GM12875 (cell line): ENCODE measurements around the gene PNKD.

Source experiments
- H3K4me3 ChIP-seq: one replicate; pipeline ENCODE4 v1.5.1; 2011; ENCODE audit warnings: low read depth, low read length, control low read depth
- TF ChIP-seq, protein P1 (sequence below): IDR thresholded peaks from 2 replicates; pipeline ENCODE4 v1.5.1; 2011; ENCODE audit warnings: low read depth, mild to moderate bottlenecking, control low read depth, inconsistent platforms, low read length, moderate library complexity, borderline replicate concordance; ENCODE audit not compliant: insufficient read depth

Gene PNKD

DNA sequence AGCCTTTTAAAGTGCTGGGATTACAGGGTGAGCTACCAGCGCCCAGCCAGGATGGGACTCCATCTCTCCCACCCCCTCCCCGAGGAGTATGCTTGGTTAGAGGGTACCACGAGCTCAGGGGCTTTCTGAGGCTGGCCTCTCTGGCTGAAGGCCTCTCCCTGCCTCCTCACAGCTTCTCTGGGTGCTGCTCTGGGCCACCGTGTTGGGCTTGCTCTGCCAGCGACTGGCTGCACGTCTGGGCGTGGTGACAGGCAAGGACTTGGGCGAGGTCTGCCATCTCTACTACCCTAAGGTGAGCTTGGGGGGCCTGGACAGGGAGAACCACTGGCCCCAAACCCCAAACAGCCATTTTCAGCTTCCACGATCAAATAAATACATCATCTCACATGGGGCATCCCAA is 114.7 kb downstream of the PNKD start:
- no peak overlapping the region for H3K4me3 ChIP-seq
- TF ChIP-seq, protein P1, sequence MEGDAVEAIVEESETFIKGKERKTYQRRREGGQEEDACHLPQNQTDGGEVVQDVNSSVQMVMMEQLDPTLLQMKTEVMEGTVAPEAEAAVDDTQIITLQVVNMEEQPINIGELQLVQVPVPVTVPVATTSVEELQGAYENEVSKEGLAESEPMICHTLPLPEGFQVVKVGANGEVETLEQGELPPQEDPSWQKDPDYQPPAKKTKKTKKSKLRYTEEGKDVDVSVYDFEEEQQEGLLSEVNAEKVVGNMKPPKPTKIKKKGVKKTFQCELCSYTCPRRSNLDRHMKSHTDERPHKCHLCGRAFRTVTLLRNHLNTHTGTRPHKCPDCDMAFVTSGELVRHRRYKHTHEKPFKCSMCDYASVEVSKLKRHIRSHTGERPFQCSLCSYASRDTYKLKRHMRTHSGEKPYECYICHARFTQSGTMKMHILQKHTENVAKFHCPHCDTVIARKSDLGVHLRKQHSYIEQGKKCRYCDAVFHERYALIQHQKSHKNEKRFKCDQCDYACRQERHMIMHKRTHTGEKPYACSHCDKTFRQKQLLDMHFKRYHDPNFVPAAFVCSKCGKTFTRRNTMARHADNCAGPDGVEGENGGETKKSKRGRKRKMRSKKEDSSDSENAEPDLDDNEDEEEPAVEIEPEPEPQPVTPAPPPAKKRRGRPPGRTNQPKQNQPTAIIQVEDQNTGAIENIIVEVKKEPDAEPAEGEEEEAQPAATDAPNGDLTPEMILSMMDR = no peak

DNA sequence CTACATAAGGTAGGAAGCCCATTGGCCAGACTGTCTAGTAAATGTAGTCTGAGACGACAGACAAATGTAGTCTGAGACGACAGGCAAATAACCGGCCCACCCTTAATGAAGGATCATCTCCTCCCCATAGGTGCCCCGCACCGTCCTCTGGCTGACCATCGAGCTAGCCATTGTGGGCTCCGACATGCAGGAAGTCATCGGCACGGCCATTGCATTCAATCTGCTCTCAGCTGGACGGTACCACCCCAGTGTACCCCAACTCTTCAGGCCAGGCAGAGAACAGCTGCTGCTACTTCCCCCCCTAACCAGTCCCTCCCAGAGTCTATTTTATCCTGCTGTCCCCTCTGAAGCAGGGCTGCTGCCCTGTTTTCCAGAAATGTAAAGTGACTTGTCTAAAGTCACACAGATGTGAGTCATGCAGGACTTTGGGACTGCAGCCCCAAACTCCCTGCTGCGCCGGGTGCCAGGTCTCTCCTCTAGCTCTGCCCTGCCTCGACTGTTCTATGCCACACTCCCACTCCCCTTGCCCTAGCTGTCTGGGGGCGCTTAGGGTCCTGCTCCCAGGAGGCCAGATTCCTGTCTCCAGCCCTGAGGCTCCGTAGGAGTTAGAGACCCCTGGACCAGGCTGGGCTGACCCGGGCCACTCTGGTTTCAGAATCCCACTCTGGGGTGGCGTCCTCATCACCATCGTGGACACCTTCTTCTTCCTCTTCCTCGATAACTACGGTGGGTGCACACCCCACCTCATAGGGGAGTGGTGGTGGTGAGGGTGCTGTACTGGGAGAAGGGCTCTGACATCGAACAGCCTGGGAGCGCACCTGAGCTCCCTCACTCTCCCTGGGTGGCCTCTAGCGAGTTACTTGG is 116.4 kb downstream of the PNKD start:
- TF ChIP-seq, protein P1 = no peak
- no peak overlapping the region for H3K4me3 ChIP-seq

DNA sequence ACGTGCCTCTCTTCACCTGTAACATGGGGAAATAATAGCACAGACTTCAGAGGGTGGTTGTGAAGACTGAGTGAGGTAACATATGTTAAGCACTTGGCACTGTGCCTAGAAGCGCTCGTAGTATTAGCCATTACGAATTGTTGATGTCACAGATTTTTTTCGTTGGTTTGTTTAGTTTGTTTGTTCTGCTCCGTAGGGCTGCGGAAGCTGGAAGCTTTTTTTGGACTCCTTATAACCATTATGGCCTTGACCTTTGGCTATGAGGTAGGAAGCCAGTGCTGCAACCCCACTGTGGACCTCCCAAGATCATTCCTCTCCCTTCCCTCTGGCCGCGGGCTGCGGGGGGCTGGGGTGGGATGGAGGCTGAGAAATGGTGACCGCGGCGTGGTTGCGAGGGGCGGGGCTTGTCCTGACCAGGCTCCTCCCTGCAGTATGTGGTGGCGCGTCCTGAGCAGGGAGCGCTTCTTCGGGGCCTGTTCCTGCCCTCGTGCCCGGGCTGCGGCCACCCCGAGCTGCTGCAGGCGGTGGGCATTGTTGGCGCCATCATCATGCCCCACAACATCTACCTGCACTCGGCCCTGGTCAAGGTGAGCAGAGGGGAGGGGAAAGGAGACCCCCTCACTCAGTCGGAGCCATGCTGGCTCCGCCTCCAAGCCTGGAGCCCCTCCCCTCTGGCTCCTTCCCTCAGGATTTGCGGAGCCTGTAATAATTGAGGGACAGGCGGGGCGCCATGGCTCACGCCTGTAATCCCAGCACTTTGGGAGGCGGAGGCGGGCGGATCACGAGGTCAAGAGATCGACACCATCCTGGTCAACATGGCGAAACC is 117.3 kb downstream of the PNKD start:
- H3K4me3 ChIP-seq = no peak overlapping the region
- TF ChIP-seq, protein P1 = no peak

- H3K4me3 ChIP-seq = no peak overlapping the region
- TF ChIP-seq, protein P1 = no peak
These were observed 119.2 kb downstream of the PNKD start for GRCh38 chr2:218389333-218390150.

DNA sequence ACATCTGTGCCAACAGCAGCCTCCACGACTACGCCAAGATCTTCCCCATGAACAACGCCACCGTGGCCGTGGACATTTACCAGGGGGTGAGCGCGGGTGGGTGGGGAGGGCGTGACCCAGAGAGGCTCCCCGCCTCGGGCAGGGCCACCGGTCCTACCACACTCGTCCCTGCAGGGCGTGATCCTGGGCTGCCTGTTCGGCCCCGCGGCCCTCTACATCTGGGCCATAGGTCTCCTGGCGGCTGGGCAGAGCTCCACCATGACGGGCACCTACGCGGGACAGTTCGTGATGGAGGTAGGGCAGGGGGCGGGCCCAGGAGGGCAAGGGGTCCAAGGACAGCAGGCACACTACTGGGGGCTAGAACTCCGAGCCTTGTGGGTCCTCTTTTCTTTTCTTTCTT is 120.9 kb downstream of the PNKD start:
- no peak overlapping the region for H3K4me3 ChIP-seq
- TF ChIP-seq, protein P1 = no peak

DNA sequence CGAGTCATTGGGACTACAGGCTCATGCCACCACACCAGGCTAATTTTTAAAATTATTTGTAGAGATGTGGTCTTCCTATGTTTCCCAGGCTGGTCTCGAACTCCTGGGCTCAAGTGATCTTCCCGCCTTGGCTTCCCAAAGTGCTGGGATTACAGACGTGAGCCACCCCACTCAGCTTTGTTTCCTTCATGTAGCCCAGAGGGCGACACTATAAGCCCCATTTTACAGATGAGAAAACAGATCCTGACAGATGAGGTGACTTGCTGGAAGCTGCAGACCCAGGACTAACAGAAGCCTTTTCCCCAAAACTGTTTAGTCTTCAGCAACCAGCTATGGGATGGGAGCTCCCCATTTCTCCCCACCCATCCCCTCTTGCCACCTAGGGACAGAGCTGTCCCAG is 122.1 kb downstream of the PNKD start:
- no peak overlapping the region for H3K4me3 ChIP-seq
- TF ChIP-seq, protein P1 = no peak
